Inflammatory macrophage treated with lipopolysaccharide for 4 hours (primary cell): Measurements from ENCODE around the gene LPCAT1.
"Not testable (repeated sequence)": the region's sequence is repeated elsewhere in the genome, so short reads cannot be mapped to it uniquely, and the experiment has no call there.

Experiments
- DNase-seq: peaks from one replicate; pipeline ENCODE4 v3.0.0-alpha.2; 2020

LPCAT1 gene

GRCh38 chr5:1463326-1464095 is 60.2 kb downstream of the LPCAT1 start:
- no peak for DNase-seq

DNA sequence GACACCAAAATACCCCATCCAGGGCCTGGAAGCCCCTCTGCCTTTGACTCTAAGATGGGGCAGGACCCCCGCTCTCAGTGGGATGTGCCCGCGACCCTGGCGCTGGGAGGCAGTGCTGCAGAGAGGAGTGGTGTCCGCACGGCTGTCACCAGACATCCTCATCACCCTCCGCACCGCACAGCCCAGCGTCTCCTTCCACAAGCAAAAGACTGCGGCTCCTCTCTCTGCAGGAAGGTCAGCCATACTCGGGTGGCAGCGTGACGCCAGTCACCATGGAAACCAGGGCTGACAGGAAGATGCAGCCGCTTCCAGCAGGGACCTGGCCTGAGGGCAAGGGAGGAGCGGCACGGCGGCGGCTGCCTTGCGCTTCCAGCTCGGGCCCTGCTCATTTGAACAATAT is 61.4 kb downstream of the LPCAT1 start:
- no peak for DNase-seq

DNA sequence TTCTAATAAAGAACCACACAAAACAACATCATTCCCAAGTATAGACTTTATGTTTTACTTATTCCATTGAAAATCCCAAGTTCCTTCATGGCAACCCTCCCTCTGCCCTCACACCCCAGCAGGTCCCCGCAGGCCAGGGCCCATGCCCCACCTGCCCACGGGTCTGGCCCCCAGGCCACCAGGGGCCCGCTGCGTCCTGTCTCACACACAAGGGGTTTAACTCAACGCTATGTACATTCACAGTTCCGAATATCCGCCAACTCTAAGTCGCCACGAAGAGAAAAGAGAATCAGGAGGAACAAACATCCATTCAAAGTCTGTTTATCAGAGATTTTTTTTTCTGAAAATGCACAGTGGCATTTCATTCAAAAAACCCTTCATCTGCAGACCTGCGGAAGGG is 62.4 kb downstream of the LPCAT1 start:
- no peak for DNase-seq

DNA sequence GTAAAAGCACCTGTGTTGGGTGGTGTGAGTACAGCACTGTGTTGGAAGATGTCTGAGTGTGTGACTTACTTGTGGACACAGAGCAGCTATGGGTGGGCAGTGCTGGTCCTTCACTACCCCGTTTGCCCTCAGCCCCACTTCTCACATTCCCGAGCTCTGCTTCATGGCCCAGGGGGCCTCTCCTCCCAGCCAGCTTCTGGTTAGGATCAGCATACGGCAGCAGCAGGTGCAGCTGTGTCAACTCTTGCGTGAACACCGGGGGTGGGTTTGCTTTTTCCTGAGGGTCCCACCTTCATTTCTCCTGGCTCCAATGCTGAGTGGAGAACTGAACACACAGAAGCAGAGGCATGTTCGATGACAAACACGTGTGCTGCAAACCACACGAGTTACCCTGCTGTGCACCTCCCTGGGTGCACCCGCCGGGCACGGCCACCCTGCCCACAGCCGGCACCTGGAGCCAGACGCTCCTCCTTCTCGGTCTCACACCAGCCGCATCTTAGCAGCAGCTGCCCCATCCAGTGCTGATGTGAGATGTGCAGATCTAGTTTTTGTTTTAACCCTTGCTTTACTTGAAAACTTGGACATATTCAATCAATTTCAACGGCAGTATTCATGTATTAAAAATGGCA is 63.6 kb downstream of the LPCAT1 start:
- no peak for DNase-seq

DNA sequence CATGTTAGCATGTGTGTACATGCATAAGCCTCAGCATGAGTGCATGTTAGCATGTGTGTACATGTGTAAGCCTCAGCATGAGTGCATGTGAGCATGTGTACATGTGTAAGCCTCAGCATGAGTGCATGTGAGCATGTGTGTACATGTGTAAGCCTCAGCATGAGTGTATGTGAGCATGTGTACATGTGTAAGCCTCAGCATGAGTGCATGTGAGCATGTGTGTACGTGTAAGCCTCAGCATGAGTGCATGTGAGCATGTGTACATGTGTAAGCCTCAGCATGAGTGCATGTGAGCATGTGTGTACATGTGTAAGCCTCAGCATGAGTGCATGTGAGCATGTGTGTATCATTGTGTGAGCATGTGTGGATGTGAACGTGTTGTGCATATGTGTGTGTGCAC is 64.3 kb downstream of the LPCAT1 start:
- DNase-seq = not testable (repeated sequence)

DNA sequence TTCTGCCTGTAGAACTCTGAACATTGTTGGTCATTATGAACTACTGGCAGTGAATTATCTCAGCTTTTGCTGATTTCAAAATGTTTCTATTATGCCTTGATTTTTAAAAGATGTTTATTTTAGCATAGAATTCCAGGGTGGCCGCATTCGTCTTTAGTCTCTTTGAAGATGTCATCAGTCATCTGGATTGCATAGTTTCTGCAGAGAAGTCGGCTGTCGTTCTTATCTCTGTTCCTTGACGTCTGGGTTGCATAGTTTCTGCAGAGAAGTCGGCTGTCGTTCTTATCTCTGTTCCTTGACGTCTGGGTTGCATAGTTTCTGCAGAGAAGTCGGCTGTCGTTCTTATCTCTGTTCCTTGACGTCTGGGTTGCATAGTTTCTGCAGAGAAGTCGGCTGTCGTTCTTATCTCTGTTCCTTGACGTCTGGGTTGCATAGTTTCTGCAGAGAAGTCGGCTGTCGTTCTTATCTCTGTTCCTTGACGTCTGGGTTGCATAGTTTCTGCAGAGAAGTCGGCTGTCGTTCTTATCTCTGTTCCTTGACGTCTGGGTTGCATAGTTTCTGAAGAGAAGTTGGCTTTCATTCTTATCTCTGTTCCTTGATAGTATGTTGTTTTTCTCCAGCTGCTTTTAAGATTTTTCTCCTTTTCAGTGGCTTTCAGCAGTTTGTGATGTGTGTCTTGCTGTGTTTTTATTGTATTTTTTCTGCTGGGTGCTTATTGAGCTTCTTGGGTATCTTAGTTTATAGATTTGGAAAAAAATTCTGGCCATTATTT is 67.5 kb downstream of the LPCAT1 start:
- not testable (repeated sequence) for DNase-seq

DNA sequence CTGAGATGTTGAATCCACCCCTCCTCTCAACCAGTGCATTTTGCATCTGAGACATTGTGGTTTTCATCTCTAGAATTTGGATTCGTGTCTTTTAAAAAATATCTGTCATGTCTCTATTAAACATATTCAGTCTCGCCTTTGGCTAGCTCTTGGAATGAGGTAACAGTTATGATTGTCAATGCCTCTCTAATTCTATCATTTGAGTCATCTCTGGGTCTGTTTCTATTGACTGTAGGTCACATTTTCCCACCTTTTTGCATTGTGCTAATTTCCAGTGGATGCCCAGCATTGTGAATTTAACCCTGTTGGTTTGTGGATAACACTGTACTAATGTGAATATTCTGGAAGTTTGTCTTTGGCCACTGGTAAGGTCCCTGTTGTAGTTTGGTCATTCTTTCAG is 70.1 kb downstream of the LPCAT1 start:
- no peak for DNase-seq

DNA sequence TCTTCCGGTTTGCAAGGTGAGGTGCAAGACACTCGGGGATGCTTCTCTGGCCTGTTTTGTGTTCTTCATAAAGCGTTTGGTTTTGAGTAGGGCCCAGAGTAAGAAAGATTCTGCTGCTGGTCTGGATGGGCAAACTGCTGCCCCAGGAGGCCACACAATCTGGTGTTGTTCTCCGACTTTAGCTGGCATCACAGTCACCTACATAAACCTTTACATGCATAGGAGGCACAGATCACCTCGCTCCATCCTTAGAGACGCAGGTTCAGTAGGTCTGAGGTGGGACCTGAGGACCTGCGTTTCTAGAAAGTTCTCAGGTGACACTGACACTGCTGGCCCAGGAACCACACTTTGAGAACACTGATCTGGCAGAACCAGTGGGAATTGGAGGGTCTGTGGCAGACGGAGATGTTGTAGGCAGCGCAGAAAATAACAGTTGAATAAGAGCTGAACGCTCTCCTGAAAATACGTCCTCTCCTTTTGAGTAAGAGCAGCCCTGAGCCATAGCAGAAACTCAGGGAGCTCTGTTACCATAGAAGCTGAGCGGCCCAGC is 74.6 kb downstream of the LPCAT1 start:
- no peak for DNase-seq

DNA sequence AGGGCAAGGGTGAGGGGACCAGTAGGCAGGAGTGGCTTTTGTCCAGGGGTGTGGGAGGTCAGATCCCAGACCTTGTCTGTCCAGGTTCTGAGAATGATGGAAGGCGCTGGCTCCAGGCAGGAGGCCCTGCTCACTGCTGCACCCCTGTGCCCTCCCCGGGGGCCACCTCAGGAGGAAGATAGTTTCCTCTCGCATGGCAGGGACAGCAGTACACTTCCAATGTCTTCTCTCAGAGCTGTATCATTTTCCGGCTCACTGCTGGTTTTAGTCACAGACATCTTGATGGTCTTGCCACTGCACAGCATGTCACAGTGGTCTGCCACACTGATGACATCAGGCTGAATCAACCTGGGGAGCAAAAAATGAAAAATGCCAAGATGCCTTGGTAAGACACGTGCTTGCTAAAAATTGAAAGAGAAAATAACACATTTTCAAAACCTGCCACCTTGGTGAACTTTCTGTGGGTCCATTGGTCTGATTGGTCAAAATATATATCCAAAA is 75.2 kb downstream of the LPCAT1 start:
- no peak for DNase-seq

- no peak for DNase-seq
Observed at GRCh38 chr5:1447671-1448361, 75.9 kb downstream of the LPCAT1 start.

DNA sequence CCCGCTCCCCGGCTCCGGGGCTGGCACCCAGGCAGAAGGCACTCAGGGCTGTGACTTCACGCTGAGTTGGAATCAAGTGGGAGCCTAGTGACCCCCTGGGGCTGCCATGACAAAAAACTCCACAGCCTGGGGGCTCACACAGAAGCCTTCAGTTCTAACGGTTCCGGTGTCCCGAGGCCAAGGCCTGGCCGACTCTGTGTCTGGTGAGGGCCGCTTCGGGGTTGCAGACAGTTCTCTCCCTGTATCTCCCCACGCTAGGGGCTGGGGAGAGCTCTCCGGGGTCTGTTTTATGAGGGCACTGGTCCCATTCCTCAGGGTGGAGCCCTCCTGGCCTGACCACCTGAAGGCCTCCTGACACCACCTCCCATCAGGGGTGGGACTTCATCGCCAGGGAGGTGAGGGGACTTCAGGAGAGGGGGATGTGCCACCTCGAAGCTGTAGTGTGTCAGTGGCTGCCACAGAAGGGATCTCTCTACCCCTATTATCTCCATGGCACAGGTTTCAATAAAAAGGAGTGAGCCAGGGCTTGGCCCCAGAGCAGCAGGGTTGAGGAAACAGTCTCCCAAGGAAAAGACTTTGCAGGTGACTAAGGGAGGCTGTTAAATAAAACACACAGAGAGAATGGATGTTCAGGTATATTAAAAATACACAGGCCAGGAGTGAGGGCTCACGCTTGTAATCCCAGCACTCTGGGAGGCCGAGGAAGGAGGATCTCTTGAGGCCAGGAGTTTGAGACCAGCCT is 77.0 kb downstream of the LPCAT1 start:
- DNase-seq = no peak

DNA sequence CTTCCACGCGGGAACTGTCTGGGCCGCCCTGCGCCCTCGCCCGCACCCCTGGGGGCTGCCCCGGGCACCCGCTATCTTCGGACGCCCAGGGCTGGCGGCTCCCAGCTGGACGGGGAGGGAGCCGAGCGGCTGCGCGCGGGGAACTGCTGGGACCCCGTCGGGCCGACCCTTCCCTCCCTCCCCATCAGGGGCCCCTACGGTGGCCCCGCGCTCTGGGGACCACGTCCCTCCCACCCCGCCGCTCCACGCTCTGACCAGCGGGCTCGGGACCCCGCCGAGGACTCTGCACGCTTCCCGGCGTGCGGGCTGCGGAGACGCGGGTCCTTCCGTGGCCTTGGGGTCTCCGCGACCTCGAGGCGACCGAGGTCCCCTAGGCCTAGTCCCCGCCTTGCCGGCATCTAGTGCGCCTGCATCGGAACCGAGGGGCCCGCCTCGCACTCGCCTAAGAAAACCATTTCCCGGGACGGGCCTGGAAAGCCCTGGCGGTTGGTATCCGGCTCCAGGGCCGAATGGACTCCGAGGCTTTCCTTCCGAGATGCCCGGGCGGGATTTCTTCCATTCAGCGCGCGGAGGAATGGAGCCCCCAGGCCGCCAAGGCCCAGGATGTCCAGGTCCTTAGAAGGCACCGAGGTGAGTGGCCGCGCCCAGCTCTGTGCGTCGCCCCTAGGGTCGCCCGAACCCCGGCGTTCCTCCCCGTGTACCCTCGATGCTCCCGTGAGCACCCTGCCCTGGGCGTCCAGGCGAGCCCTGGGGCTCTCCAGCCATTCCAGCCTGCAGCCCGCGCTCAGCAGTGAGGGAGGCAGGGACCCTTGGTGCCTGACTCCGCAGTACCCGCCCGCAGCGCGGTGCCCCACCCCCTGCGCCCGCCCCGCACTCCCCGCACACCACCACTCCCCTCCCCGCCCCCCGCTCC is 77.8 kb downstream of the LPCAT1 start:
- no peak for DNase-seq

DNA sequence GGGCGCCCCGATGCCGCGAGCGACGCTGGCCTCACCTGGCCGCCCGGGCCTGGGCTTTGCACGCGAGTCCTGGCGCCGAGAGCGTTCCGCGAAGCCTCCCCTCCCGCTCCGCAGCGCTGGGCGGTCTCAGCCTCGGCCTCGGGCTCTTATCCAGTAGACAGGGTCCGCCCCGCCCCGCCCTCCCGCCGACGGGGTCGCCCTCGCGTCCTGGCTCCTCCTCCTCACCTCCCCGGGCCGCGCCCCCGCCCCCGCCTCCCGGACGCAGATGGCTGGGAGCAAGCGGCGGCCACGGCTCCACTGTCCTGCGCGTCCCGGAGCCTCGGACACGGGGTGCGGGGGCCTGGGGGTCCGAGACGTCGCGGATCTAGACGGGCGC is 78.5 kb downstream of the LPCAT1 start, which contains the start of gene SLC6A3:
TSS of gene SLC6A3 (minus strand) at position 128 of the 376 bp plus-strand sequence. CDS start 2,243 bp downstream, outside the sequence.
- DNase-seq = no peak

GRCh38 chr5:1444361-1445189 is 79.2 kb downstream of the LPCAT1 start:
- no peak for DNase-seq

DNA sequence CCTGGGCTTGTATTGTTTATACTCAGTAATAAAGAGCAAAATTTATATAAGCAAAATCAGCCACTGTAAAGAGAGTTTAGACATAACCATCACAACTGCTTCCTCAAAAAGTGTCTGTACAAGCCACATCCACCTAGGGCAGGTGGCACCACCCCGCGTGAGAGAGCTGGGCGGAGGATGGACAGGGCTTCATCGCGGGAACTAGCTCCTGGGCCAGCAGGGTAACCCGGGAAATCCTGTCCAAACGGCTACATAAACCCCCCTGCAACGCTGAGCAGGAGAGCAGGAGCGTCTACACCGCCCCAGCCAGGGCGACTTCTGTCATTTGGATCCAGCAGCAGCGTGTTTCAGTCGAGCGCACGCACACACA is 79.8 kb downstream of the LPCAT1 start:
- DNase-seq = no peak

- no peak for DNase-seq
Observed at GRCh38 chr5:1443171-1443570, 80.6 kb downstream of the LPCAT1 start.

- DNase-seq = no peak
Observed at GRCh38 chr5:1442222-1443145, 81.3 kb downstream of the LPCAT1 start.

DNA sequence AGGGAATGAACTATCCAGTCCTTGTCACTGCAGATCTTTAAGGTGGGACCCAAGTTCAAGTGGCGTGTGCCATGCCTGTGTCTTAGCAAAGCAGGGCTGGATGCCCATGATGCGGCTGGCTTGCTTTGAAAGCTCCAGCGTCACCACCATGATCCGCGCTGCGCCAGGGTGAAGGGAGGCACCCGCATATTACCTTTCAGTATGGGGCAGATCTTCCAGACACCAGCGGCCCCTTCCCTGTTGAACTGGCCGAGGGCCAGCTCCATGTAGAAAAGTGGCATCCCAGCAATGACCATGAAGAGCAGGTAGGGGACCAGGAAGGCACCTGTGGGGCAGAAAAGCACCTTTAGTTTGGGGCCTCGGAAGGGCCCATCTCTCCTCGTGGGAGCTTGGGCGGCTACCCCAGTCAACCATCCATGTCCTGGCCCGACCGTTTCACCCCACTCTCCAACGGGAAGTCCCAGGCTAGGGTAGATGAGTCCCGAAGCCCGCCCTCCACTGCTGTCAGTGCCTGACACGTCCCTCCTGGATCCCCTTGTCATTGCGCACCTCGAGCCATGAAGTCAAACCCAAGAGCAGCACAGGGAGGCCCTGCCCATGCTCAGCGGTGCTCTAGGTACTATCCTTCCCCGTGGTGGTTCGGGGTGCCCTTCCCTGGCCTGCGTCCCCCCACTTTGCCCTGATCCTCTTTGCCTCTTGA is 82.4 kb downstream of the LPCAT1 start:
- no peak for DNase-seq
